ENCODE results near the gene CDK5RAP2.

The CDK5RAP2 gene

DNA sequence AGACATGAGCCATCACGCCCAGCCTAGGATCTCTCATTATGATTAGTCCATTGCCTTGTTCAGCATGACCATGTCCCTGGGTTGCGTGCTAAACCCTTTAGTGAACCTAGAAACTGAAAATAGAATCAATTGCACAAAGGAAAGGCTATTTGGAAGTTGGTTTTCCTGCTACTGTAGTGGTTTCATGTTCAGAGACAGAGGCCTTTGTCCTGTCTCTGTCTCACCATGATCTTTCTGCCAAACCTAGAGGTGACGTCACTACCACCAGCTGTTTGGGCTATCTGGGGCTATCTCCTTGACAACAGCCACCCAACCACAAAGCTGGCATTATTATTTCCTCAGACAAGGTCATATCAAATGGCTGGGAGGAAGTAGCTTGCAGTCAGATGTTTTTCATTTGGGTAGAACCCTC, 4.0 kb upstream of the CDK5RAP2 start:
- no peak for TF ChIP-seq POLR2AphosphoS5 (IDR thresholded peaks at IDR 0.05; ENCODE audit: low read depth, low read length)
- TF ChIP-seq FOXP2 (optimal IDR thresholded peaks at IDR 0.05; ENCODE audit: borderline replicate concordance, extremely low read depth, extremely low read length, insufficient read depth) = no peak

- TF ChIP-seq POLR2AphosphoS5 (IDR thresholded peaks at IDR 0.05; ENCODE audit: low read depth, low read length) (no peak), REST (IDR thresholded peaks at IDR 0.05; ENCODE audit: insufficient read depth in 1 of 2, low read depth in 2 of 2, low read length in 2 of 2) (no peak), FOXP2 (optimal IDR thresholded peaks at IDR 0.05; ENCODE audit: borderline replicate concordance, extremely low read depth, extremely low read length, insufficient read depth) (no peak), SIN3A (IDR thresholded peaks at IDR 0.05; ENCODE audit: borderline replicate concordance, insufficient read depth, low read length) (no peak), TAF1 (IDR thresholded peaks at IDR 0.05; ENCODE audit: borderline replicate concordance, insufficient read depth, low read length) (no peak)
Observed at GRCh38 chr9:120579139-120580050, 572 bp downstream of the CDK5RAP2 start.

DNA sequence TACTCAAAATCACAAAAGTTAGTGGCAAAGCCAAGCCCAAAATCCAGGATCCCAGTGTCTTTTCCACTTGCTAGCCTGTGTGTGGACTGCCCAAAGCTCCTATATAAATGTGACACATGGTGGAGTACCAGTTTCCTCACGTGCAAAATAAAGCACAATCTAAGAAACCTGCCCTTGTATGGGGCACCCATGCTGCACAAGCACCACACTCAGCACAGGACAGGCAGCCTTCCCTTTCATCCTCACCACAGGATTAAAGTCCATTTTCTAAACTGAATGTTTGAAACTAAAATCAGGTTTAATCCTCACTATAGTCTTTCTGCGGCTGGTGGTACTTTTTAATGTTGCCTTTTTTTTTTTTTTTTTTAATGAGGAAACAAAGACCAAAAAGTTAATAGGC, 5.5 kb downstream of the CDK5RAP2 start:
- no peak for TF ChIP-seq REST (IDR thresholded peaks at IDR 0.05; ENCODE audit: insufficient read depth in 1 of 2, low read depth in 2 of 2, low read length in 2 of 2)
- no peak for TF ChIP-seq SIN3A (IDR thresholded peaks at IDR 0.05; ENCODE audit: borderline replicate concordance, insufficient read depth, low read length)
- TF ChIP-seq TAF1 (IDR thresholded peaks at IDR 0.05; ENCODE audit: borderline replicate concordance, insufficient read depth, low read length) = no peak
- no peak for TF ChIP-seq POLR2AphosphoS5 (IDR thresholded peaks at IDR 0.05; ENCODE audit: low read depth, low read length)
- TF ChIP-seq FOXP2 (optimal IDR thresholded peaks at IDR 0.05; ENCODE audit: borderline replicate concordance, extremely low read depth, extremely low read length, insufficient read depth) = no peak

- TF ChIP-seq TAF1 (IDR thresholded peaks at IDR 0.05; ENCODE audit: borderline replicate concordance, insufficient read depth, low read length) (no peak), POLR2AphosphoS5 (IDR thresholded peaks at IDR 0.05; ENCODE audit: low read depth, low read length) (no peak), REST (IDR thresholded peaks at IDR 0.05; ENCODE audit: insufficient read depth in 1 of 2, low read depth in 2 of 2, low read length in 2 of 2) (no peak), SIN3A (IDR thresholded peaks at IDR 0.05; ENCODE audit: borderline replicate concordance, insufficient read depth, low read length) (no peak), FOXP2 (optimal IDR thresholded peaks at IDR 0.05; ENCODE audit: borderline replicate concordance, extremely low read depth, extremely low read length, insufficient read depth) (no peak)
Observed at GRCh38 chr9:120572472-120572871, 7.5 kb downstream of the CDK5RAP2 start.

DNA sequence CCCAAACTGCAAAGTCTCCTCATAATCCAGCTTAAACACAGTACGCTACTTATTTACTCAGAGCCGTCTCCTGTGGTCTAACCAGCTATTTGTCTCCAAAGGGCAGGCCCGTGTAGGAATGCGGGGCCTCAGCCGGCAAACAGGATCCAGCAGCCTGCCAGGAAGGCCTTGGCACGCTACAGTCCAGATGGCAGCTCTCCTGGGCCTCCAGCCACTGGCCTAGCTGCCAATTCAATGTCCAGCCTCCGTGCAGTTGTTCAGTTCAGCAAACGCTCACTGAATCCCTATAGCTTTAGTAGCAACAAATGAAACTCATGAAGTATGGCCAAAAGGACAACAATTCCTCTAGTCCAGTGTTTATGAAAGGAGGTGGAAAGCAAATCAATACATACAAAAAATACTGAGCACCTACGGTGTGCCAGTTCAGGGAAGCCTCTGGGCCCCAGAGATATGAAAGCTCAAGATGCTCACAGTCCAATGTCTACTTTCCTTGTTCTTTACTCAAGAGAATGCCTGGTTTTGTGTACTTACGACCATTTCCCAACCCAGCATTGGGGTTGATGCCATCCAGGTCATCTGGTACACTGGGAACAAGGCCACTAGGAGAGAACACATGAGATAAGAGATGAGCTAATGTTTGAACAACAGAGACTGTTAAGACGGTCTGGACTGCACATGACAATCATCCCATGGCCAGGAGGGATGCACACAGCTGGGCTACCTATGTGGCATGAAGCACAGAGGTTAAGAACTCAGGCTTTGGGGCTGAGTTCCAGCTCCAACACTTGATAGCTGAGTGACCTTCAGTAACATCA, 8.3 kb downstream of the CDK5RAP2 start:
- no peak for TF ChIP-seq FOXP2 (optimal IDR thresholded peaks at IDR 0.05; ENCODE audit: borderline replicate concordance, extremely low read depth, extremely low read length, insufficient read depth)
- no peak for TF ChIP-seq TAF1 (IDR thresholded peaks at IDR 0.05; ENCODE audit: borderline replicate concordance, insufficient read depth, low read length)
- no peak for TF ChIP-seq SIN3A (IDR thresholded peaks at IDR 0.05; ENCODE audit: borderline replicate concordance, insufficient read depth, low read length)
- TF ChIP-seq POLR2AphosphoS5 (IDR thresholded peaks at IDR 0.05; ENCODE audit: low read depth, low read length) = no peak
- TF ChIP-seq REST (IDR thresholded peaks at IDR 0.05; ENCODE audit: insufficient read depth in 1 of 2, low read depth in 2 of 2, low read length in 2 of 2) = no peak

All from PFSK-1 (cell line).